HCT116 (cell line): ENCODE measurements around the gene LRRK1. TPM values are rescaled to one million over a fixed set of nuclear protein-coding genes. Genes with fewer than 3 reads are reported as not detected.

Experiments
- ATAC-seq: fragments of 200-7000 bp; cut with Tn5 transposase; 2 replicates; pipeline ENCODE4 v1.9.1; 2020; ENCODE audit warnings: mild to moderate bottlenecking, moderate library complexity
- BruUV-seq: library from RNA; stranded (reverse); fragments of 400-500 nt; replicated peaks from 2 replicates; lab custom pipeline; 2021; lab: Mats Ljungman, UMichigan
- CTCF ChIA-PET: fragments of 300-600 bp; sonication (Branson Sonifier 250); formaldehyde crosslinking; loops from one replicate; lab custom pipeline; 2021; ENCODE audit warnings: antibody characterized with exemption; lab: Charles Lee
- POLR2A ChIA-PET: fragments of 300-600, 350-600 bp; sonication (Branson Sonifier 250); formaldehyde crosslinking; loops from one replicate; lab custom pipeline; 2021; ENCODE audit warnings: antibody characterized with exemption; lab: Charles Lee
- RAD21 ChIA-PET, 2 experiments: fragments of 300-600 bp; sonication (Branson Sonifier 250); formaldehyde crosslinking; loops; one replicate each; lab custom pipeline; 2023; ENCODE audit warnings: low total read pairs in 2 of 2; ENCODE audit not compliant: uncharacterized antibody in 2 of 2, unreplicated experiment in 2 of 2, low non-redundant PET in 1 of 2; lab: Charles Lee
- DNase-seq: peaks from one replicate; pipeline ENCODE4 v3.0.0-alpha.2; 2010; ENCODE audit warnings: low read depth, low spot score
- H2AFZ ChIP-seq: fragments of 200-600 bp; shearing (Covaris generic), sonication (generic); 2 replicates; pipeline ENCODE4 v1.6.1; 2017; ENCODE audit warnings: low read depth, mixed run types, mixed read lengths, antibody characterized with exemption, low read length; ENCODE audit not compliant: poor library complexity, severe bottlenecking
- H3K27ac ChIP-seq: 2 replicates; pipeline ENCODE4 v1.5.1; 2012; ENCODE audit warnings: low read depth, low read length
- H3K27me3 ChIP-seq: fragments of 200-600 bp; sonication (generic); 2 replicates; pipeline ENCODE4 v1.6.1; 2016; ENCODE audit warnings: mixed run types, low read length, mixed read lengths; ENCODE audit not compliant: insufficient read depth
- H3K36me3 ChIP-seq, 2 experiments: fragments of 200-500 bp in 1 of 2; fragments of 200-600 bp in 1 of 2; sonication (Bioruptor generic) in 1 of 2; sonication (generic) in 1 of 2; 2 replicates each; pipeline versions ENCODE4 v1.5.1 to v1.6.1; 2014 to 2016; ENCODE audit warnings: low read length in 2 of 2, inconsistent platforms in 1 of 2, mixed read lengths in 1 of 2, mixed run types in 1 of 2; ENCODE audit not compliant: insufficient read depth in 2 of 2, control insufficient read depth in 1 of 2
- H3K4me1 ChIP-seq, 2 experiments: fragments of 200-600 bp in 1 of 2; sonication (generic) in 1 of 2; 2 replicates each; pipeline versions ENCODE4 v1.5.1 to v1.6.1; 2012 to 2017; ENCODE audit warnings: low read length in 2 of 2, inconsistent platforms in 1 of 2, mild to moderate bottlenecking in 1 of 2, mixed read lengths in 1 of 2, mixed run types in 1 of 2, moderate library complexity in 1 of 2; ENCODE audit not compliant: insufficient read depth in 2 of 2, control insufficient read depth in 1 of 2
- H3K4me2 ChIP-seq: fragments of 200-600 bp; sonication (generic); 2 replicates; pipeline ENCODE4 v1.6.1; 2017; ENCODE audit warnings: mixed run types, low read length, mixed read lengths
- H3K4me3 ChIP-seq, 2 experiments: fragments of 200-600 bp in 1 of 2; sonication (generic) in 1 of 2; replicated peaks in 1 of 2; 2 replicates each; pipeline ENCODE4 v1.5.1; 2011 to 2016; ENCODE audit warnings: low read length in 2 of 2, control low read depth in 1 of 2, low read depth in 1 of 2, mild to moderate bottlenecking in 1 of 2, mixed read lengths in 1 of 2, mixed run types in 1 of 2
- H3K79me2 ChIP-seq: fragments of 200-600 bp; sonication (generic); 2 replicates; pipeline ENCODE4 v1.6.1; 2017; ENCODE audit warnings: mild to moderate bottlenecking, mixed run types, low read length, moderate library complexity, mixed read lengths; ENCODE audit not compliant: insufficient read depth
- H3K9ac ChIP-seq: fragments of 200-600 bp; sonication (generic); 2 replicates; pipeline ENCODE4 v1.6.1; 2016; ENCODE audit warnings: low read length, mixed read lengths
- H3K9me2 ChIP-seq: fragments of 200-600 bp; sonication (generic), shearing (Covaris generic); 2 replicates; pipeline ENCODE4 v1.6.1; 2017; ENCODE audit warnings: mixed run types, mild to moderate bottlenecking, moderate library complexity; ENCODE audit not compliant: insufficient read depth
- H3K9me3 ChIP-seq, 2 experiments: fragments of 200-500 bp in 1 of 2; fragments of 200-600 bp in 1 of 2; sonication (Bioruptor generic) in 1 of 2; sonication (generic) in 1 of 2; 2 replicates each; pipeline ENCODE4 v1.6.1; 2014 to 2017; ENCODE audit warnings: low read length in 2 of 2, mixed read lengths in 2 of 2, inconsistent platforms in 1 of 2, low read depth in 1 of 2, mild to moderate bottlenecking in 1 of 2, mixed run types in 1 of 2, moderate library complexity in 1 of 2; ENCODE audit not compliant: control insufficient read depth in 1 of 2, insufficient read depth in 1 of 2
- H4K20me1 ChIP-seq: fragments of 200-600 bp; sonication (generic), shearing (Covaris generic); 2 replicates; pipeline ENCODE4 v1.6.1; 2017; ENCODE audit warnings: mixed run types, mild to moderate bottlenecking, moderate library complexity; ENCODE audit not compliant: insufficient read depth
- CBX3 ChIP-seq: IDR thresholded peaks from 2 replicates; pipeline ENCODE4 v1.6.1; 2012; ENCODE audit warnings: low read depth
- CEBPB ChIP-seq: IDR thresholded peaks from 2 replicates; pipeline ENCODE4 v1.6.1; 2012; ENCODE audit warnings: low read depth
- EGR1 ChIP-seq: IDR thresholded peaks from 2 replicates; pipeline ENCODE4 v1.6.1; 2012; ENCODE audit warnings: low read depth
- ELF1 ChIP-seq: IDR thresholded peaks from 2 replicates; pipeline ENCODE4 v1.6.1; 2012; ENCODE audit warnings: low read depth, borderline replicate concordance
- EZH2 ChIP-seq: fragments of 200-600 bp; sonication (generic); IDR thresholded peaks from 2 replicates; pipeline ENCODE4 v1.6.1; 2017; ENCODE audit warnings: antibody characterized with exemption, mixed run types
- FOSL1 ChIP-seq: IDR thresholded peaks from 2 replicates; pipeline ENCODE4 v1.6.1; 2012; ENCODE audit warnings: low read depth
- POLR2A ChIP-seq: IDR thresholded peaks from 2 replicates; pipeline ENCODE4 v1.7.0; 2011; ENCODE audit warnings: borderline replicate concordance; ENCODE audit not compliant: insufficient read depth, insufficient read length; ENCODE audit errors: extremely low read depth
- POLR2AphosphoS5 ChIP-seq: IDR thresholded peaks from 2 replicates; pipeline ENCODE4 v1.6.1; 2011; ENCODE audit warnings: mild to moderate bottlenecking, low read depth, low read length, moderate library complexity
- RAD21 ChIP-seq: IDR thresholded peaks from 2 replicates; pipeline ENCODE4 v1.6.1; 2012; ENCODE audit warnings: low read depth, mild to moderate bottlenecking
- SIN3A ChIP-seq: IDR thresholded peaks from 2 replicates; pipeline ENCODE4 v1.6.1; 2012; ENCODE audit warnings: low read depth
- SP1 ChIP-seq: IDR thresholded peaks from 2 replicates; pipeline ENCODE4 v1.6.1; 2012; ENCODE audit warnings: low read depth
- SRF ChIP-seq: IDR thresholded peaks from 2 replicates; pipeline ENCODE4 v1.6.1; 2012; ENCODE audit warnings: low read depth
- TCF7L2 ChIP-seq: IDR thresholded peaks from 2 replicates; pipeline ENCODE4 v1.7.0; 2011; ENCODE audit warnings: borderline replicate concordance, inconsistent platforms; ENCODE audit not compliant: insufficient read depth, insufficient read length; ENCODE audit errors: extremely low read depth
- ZFX ChIP-seq: fragments of 450-650 bp; IDR thresholded peaks from 2 replicates; pipeline ENCODE4 v1.6.1; 2017
- ZNF274 ChIP-seq: fragments of 200-500 bp; sonication (Bioruptor generic); IDR thresholded peaks from 2 replicates; pipeline ENCODE4 v1.6.1; 2014; ENCODE audit warnings: mild to moderate bottlenecking, low read depth, low read length, inconsistent platforms
- intact Hi-C: fragments of 100-400 bp; cut with micrococcal nuclease; formaldehyde crosslinking; loops from 2 replicates; pipeline ENCODE4 v1.10.0; 2022
- total RNA-seq: library from RNA; stranded (reverse); gene quantifications from one replicate; pipeline ENCODE4 v1.2.1, GENCODE V29; 2021; ENCODE audit not compliant: unreplicated experiment
- TF ChIP-seq, protein P1 (sequence below): IDR thresholded peaks from 2 replicates; pipeline ENCODE4 v1.6.1; 2012
- TF ChIP-seq, protein P2 (sequence below), 3 experiments: fragments of 200-600 bp in 1 of 3; sonication (generic) in 1 of 3; IDR thresholded peaks in 2 of 3; conservative IDR thresholded peaks in 1 of 3; 2 replicates each; pipeline ENCODE4 v1.5.1; 2012 to 2017; ENCODE audit warnings: low read depth in 2 of 3, low read length in 2 of 3, antibody characterized with exemption in 1 of 3, borderline replicate concordance in 1 of 3, control low read depth in 1 of 3, mild to moderate bottlenecking in 1 of 3, mixed read lengths in 1 of 3, mixed run types in 1 of 3, moderate library complexity in 1 of 3; ENCODE audit not compliant: insufficient read depth in 1 of 3
- TF ChIP-seq, protein P3 (sequence below): IDR thresholded peaks from 2 replicates; pipeline ENCODE4 v1.6.1; 2011; ENCODE audit warnings: mild to moderate bottlenecking, low read length, moderate library complexity; ENCODE audit not compliant: insufficient replicate concordance; ENCODE audit errors: extremely low read depth
- TF ChIP-seq, protein P4 (sequence below): IDR thresholded peaks from 2 replicates; pipeline ENCODE4 v1.6.1; 2012

Gene LRRK1
- total RNA-seq, 1 experiment from 2014 or later = 21.6 TPM

DNA sequence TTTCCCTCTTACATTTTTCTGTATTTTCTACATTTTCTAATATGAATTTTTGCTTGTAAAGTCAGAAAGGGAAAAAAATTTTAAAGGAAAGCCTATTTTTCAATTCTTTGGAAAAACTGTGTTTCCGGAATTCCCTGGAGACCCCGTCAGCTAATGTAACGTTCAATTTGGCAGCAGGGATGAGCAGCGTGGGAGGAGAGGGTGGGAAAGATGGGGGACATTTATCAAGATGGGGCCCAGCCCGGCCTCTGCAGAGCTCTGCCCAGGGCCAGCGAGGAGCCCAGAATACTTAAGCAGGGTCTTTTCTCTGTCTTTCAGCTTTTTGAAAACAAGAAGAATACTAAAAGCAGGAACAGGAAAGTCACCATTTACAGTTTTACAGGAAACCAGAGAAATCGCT lies 129.0 kb downstream of the LRRK1 start:
- H3K4me1 ChIP-seq = no peaks in the 10 kb centered on the region
- no peaks in the 10 kb centered on the region for H3K9me3 ChIP-seq
- H2AFZ ChIP-seq = no peak overlapping the region
- H3K4me2 ChIP-seq = no peak overlapping the region
- TF ChIP-seq EZH2 (no peak), EGR1 (no peak)
- TF ChIP-seq, all 23 proteins: peak for 0
- intact Hi-C loops = no loop called here
- ChIA-PET CTCF (no interaction called here), POLR2A (no interaction called here), RAD21 (no interaction called here)
- Histone ChIP-seq H3K9ac (no peak overlapping the region), H3K27ac (no peak overlapping the region), H3K79me2 (no peaks in the 10 kb centered on the region), H3K36me3 (no peaks in the 10 kb centered on the region), H3K9me2 (no peaks in the 10 kb centered on the region), H3K27me3 (no peaks in the 10 kb centered on the region), H4K20me1 (no peaks in the 10 kb centered on the region), H3K4me3 (no peak overlapping the region)
- no TSS peak for BruUV-seq
- ATAC-seq (no peak), DNase-seq (no peak)

DNA sequence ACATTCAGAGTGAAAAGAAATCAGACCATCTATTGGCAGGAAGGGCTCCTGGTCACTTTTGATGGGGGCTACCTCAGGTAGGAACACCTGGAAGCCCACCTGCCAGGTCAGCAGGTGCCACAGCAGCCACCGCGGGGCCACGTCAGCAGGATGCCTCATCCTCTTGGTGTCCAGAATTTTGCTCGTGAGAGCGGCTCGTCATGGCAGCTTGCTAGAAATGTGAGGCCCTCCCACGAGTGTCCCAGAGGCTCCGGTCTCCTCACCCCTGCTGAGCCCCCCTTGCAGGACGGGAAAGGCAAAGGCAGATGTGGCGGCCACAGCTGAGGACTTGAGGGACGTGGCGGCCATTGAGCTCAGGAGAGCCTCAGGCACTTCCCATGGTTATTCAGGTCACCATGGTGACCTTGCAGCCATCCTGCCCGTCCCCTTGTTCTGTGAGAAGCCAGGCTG lies 129.4 kb downstream of the LRRK1 start:
- POLR2A ChIA-PET = no interaction called here
- Histone ChIP-seq H2AFZ (no peak overlapping the region), H3K27me3 (no peaks in the 10 kb centered on the region), H3K9me3 (no peaks in the 10 kb centered on the region), H3K27ac (no peak overlapping the region), H3K4me2 (no peak overlapping the region), H3K36me3 (no peaks in the 10 kb centered on the region; a peak in 1 of 4 replicates), H3K4me3 (no peak overlapping the region), H3K9me2 (no peaks in the 10 kb centered on the region), H3K79me2 (no peaks in the 10 kb centered on the region), H4K20me1 (no peaks in the 10 kb centered on the region), H3K4me1 (no peaks in the 10 kb centered on the region), H3K9ac (no peak overlapping the region)
- ATAC-seq (no peak), DNase-seq (no peak)
- intact Hi-C loops = no loop called here
- no TSS peak for BruUV-seq
- RAD21 ChIA-PET = no interaction called here
- CTCF ChIA-PET = no interaction called here
- TF ChIP-seq POLR2AphosphoS5 = no peak
- no peak for TF ChIP-seq CEBPB
- no peak for TF ChIP-seq SRF
- no peak for TF ChIP-seq ZFX
- TF ChIP-seq, protein P1, sequence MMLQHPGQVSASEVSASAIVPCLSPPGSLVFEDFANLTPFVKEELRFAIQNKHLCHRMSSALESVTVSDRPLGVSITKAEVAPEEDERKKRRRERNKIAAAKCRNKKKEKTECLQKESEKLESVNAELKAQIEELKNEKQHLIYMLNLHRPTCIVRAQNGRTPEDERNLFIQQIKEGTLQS = no peak
- TF ChIP-seq, protein P2, sequence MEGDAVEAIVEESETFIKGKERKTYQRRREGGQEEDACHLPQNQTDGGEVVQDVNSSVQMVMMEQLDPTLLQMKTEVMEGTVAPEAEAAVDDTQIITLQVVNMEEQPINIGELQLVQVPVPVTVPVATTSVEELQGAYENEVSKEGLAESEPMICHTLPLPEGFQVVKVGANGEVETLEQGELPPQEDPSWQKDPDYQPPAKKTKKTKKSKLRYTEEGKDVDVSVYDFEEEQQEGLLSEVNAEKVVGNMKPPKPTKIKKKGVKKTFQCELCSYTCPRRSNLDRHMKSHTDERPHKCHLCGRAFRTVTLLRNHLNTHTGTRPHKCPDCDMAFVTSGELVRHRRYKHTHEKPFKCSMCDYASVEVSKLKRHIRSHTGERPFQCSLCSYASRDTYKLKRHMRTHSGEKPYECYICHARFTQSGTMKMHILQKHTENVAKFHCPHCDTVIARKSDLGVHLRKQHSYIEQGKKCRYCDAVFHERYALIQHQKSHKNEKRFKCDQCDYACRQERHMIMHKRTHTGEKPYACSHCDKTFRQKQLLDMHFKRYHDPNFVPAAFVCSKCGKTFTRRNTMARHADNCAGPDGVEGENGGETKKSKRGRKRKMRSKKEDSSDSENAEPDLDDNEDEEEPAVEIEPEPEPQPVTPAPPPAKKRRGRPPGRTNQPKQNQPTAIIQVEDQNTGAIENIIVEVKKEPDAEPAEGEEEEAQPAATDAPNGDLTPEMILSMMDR (IDR thresholded peaks at IDR 0.05 in 2 of 3, conservative IDR thresholded peaks at IDR 0.05 in 1 of 3; ENCODE audit: borderline replicate concordance in 1 of 3, insufficient read depth in 1 of 3, low read depth in 2 of 3, low read length in 2 of 3) = no peak
- no peak for TF ChIP-seq FOSL1
- TF ChIP-seq SP1 = no peak
- no peak for TF ChIP-seq TCF7L2
- TF ChIP-seq EGR1 = no peak
- TF ChIP-seq ZNF274 = no peak
- no peak for TF ChIP-seq CBX3
- TF ChIP-seq SIN3A = no peak
- TF ChIP-seq, protein P3, sequence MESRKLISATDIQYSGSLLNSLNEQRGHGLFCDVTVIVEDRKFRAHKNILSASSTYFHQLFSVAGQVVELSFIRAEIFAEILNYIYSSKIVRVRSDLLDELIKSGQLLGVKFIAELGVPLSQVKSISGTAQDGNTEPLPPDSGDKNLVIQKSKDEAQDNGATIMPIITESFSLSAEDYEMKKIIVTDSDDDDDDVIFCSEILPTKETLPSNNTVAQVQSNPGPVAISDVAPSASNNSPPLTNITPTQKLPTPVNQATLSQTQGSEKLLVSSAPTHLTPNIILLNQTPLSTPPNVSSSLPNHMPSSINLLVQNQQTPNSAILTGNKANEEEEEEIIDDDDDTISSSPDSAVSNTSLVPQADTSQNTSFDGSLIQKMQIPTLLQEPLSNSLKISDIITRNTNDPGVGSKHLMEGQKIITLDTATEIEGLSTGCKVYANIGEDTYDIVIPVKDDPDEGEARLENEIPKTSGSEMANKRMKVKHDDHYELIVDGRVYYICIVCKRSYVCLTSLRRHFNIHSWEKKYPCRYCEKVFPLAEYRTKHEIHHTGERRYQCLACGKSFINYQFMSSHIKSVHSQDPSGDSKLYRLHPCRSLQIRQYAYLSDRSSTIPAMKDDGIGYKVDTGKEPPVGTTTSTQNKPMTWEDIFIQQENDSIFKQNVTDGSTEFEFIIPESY = no peak
- no peak for TF ChIP-seq POLR2A
- TF ChIP-seq ELF1 = no peak
- TF ChIP-seq RAD21 = no peak
- TF ChIP-seq, protein P4, sequence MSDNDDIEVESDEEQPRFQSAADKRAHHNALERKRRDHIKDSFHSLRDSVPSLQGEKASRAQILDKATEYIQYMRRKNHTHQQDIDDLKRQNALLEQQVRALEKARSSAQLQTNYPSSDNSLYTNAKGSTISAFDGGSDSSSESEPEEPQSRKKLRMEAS = no peak
